ENCODE data around the gene LRRC36.

LRRC36 gene, protein sequence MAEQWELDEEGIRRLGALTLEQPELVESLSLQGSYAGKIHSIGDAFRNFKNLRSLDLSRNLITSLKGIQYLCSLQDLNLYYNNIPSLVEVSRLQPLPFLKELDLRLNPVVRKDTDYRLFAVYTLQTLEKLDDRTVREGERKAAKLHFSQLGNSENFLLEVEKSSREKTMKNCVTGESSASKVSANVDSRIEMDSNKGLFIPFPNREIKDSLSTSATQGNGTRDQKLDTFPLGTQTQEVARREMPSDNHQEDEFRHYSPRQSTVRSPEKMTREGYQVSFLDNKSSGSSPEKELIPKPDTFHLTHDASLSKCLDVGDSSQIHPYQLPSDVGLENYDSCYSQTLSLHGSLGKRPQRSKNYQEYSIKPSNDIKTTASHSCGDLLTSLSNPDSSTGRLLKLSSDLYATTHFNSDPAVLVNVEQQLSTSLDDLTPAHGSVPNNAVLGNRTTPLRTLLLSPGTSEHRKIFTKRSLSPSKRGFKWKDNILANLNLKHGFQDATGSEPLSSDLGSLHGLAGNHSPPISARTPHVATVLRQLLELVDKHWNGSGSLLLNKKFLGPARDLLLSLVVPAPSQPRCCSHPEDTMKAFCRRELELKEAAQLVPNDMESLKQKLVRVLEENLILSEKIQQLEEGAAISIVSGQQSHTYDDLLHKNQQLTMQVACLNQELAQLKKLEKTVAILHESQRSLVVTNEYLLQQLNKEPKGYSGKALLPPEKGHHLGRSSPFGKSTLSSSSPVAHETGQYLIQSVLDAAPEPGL

DNA sequence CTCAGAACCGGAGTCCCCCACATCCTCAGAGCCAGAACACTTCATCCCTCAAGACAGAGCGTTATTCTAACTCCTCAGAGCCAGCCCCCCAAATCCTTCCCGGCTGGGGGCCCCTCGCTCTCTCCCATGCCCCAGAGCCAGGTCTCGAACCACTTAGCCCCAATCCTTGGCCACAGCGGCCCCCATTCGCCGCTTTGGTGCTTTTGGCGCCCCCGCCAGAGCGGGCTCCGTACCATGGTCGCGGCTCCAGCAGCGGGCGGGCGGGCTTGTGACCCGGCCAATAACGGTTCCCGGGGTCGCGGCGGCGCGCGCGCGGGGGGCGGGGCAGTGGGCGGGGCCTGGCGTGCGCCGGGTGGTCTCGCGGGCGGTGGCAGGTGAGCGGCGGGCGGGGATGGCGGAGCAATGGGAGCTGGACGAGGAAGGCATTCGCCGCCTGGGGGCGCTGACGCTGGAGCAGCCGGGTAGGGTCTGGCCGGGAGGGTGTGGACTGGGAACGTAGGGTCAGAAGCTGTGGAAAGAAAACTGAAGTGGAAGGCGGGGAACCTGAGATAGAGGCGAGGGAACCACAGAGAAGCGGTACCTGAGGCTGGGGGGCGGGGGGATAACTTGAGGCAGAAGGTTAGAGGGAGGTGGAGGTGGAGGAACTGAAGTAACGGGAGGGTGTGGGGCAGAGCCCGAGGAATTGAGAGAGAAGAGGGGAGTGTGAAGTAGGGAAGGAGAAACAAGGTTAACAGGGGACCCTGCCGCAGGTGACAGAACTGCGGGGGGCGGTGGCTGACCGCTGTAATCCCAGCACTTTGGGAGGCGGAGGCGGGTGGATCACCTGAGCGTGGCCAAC, at the start of gene LRRC36, which contains the start of gene KCTD19:
Gene LRRC36, plus strand, starts transcription at position 344 of the 838 bp plus-strand sequence. Its CDS starts 48 bp downstream, at position 392.
Gene KCTD19, minus strand, starts transcription at position 270 of the 838 bp plus-strand sequence. Its CDS starts 34 bp downstream, at position 236.
- peak; percentile 85 for DNase-seq (ENCODE audit: low spot score)
- FAIRE-seq: no peak

DNA sequence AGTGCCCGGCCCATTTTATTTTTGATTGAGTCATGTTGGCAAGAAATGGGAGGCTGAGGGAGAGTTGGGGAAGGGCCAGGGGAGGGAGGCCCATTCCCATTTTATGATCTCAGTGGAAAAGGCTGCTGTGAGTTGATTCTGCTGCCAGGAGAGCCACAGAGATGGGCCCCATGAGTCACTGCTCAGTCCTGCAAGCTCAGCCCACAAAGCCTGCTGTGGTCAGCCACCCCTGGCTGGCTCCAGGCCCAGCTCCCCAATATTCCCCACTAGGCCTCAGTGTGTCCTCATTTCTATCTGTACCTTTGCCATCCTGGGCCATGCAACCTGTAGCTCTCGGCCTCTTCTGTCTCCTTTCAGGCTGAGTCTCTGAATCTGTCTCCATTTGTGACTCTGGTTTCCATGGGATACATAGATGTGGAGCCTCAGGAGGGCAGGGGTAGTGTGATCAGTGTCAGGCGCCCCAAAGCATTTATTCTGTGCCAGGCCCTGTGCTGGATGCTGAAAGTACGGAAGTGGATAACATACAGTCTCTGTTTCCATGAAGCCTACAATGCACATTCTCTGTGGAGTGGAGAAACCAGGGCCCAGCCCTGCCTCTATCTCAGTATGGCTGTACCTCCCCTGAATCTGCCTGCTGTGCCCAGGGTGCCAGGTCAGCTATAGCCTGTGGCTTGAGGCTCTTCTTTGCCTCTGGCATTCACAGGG, 49.2 kb upstream of the LRRC36 start:
- FAIRE-seq (peak; percentile 95), DNase-seq (ENCODE audit: low spot score) (peak; percentile 97)

DNA sequence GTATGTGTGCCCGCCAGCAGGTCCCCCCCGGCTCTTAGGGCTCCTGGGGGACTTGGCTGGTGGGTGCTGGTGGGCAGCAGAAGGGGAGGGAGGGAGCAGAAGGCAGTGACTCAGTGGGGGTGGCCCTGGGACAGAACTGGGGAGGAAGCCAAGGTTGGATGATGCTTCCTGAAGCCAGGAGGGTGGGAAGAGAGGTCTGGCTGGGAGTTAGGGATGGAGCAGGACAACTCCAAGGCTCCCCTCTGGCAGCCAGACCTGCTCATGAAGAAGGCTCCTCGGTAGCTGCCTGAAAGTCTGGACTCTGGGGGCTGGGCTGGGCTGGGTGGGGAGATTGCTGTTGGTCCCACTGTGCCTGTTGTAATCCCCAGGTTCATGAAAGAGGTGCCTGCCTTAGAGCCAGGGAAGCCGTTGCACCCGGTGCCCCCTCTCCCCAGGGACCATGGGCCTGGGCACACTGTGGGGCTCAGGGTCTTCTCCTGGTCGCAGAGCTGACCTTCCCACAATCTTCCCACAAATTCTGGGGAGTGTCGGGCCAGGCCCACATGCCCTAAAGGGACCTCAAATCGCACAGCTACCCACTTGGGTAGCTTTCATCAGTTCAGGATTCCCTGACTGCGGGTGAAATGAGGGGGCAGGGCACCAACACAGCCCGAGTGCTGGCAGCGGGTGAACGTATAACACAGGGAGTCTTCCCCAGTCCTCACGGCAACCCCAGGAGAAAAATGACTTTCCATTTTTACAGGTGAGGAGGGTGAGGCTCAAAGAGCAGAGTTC, 48.4 kb upstream of the LRRC36 start:
- no peak for FAIRE-seq
- DNase-seq (ENCODE audit: low spot score): peak; percentile 74

DNA sequence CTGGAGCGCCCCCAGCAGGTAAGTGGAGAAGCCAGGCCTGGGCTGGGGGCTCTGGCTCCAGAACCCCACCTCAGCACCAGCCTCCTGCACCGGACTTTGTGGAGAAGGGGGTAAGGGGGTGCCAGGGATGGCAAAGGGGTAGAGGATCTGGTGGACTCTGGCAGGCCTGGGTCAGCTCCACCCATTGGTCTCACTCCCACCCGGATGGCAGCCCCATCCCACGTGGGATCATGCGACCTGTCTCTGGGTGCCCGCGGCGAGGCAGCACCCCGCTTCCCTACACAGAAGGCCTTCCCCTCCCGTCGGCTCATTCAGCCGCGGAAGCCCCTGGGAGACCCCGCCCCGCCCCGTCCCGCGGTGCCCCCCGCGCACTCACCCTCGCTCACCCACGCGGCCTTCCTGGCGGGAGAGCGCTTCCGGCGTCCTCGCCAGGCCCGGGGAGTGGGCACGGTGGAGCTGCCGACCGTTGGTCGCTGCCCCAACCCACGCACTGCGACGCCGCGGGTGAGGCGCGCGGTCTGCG, 47.8 kb upstream of the LRRC36 start:
- no peak for DNase-seq (ENCODE audit: low spot score)
- peak; percentile 82 for FAIRE-seq

DNA sequence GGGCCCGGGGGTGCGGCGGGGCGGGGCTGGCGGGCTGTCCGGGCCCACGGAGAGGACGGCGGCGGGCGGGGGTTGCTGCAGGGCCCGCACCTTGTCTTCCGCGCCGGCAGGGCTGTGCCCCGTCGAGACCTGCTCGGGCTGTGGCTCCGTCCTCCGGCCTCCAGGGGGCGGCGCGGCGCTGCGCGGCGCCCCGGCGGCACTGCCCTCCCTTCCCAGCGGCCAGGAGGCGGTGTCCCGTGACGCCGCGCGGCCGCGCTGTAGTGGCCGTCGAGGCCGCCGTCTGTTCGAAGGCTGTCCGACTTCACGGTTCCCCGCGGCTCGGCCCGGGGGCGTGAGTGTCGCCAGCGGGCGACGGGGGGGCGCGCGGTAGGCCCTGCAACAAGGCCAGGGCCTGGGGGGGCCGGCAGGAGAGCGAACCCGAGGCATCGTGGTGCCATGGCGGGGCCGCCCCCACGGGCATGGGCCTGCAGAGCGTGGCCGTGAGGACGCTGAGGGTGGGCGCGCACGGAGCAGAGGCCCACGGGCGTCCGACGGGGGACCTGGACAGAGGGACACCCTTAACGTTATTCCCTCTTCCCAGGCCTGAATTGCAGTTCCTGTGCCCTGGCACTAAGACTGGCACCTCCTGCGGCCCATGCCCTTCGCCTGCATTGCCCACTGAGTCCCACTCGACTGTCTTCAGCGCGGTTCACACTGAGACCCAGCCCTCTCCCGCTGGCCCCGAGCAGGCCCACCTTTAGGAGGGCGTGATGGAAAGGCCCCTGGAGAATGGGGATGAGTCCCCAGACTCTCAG, 47.1 kb upstream of the LRRC36 start, which contains the start of gene PLEKHG4:
Gene PLEKHG4, plus strand, starts transcription at position 237 of the 794 bp plus-strand sequence. Its CDS starts 513 bp downstream, at position 750.
- FAIRE-seq (no peak), DNase-seq (ENCODE audit: low spot score) (peak; percentile 77)

DNA sequence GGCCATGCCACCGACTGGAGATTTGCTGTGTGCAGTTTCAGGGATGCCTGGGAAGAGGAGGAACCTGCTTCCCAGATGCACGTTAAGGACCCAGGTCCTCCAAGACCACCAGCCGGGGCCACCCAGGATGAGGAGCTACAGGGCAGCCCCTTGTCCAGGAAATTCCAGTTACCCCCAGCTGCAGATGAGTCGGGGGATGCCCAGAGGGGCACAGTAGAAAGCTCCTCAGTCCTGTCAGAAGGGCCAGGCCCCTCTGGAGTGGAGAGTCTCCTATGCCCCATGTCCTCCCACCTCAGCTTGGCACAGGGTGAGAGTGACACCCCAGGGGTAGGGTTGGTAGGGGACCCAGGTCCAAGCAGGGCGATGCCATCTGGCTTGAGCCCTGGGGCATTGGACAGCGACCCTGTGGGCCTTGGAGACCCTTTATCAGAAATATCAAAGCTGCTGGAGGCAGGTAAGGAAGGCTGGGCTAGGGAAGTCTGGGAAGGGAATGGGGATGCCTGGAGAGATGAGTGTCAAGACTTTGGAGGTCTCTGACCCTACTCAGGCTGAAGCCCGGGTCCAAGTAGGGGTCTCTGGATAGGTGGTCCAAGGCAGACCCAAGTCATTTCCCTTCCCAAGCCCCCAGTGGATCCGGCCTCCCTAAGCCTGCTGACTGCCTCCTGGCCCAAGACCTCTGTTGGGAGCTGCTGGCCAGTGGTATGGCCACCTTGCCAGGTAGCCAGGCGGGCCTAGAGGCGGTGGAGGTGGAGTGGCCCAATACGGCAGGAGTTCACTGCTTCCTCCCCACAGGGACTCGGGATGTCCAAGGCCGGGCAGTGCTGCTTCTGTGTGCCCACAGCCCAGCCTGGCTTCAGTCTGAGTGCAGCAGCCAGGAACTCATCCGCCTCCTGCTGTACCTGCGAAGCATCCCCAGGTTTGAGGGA, 46.3 kb upstream of the LRRC36 start:
- no peak for DNase-seq (ENCODE audit: low spot score)
- FAIRE-seq: peak; percentile 48

DNA sequence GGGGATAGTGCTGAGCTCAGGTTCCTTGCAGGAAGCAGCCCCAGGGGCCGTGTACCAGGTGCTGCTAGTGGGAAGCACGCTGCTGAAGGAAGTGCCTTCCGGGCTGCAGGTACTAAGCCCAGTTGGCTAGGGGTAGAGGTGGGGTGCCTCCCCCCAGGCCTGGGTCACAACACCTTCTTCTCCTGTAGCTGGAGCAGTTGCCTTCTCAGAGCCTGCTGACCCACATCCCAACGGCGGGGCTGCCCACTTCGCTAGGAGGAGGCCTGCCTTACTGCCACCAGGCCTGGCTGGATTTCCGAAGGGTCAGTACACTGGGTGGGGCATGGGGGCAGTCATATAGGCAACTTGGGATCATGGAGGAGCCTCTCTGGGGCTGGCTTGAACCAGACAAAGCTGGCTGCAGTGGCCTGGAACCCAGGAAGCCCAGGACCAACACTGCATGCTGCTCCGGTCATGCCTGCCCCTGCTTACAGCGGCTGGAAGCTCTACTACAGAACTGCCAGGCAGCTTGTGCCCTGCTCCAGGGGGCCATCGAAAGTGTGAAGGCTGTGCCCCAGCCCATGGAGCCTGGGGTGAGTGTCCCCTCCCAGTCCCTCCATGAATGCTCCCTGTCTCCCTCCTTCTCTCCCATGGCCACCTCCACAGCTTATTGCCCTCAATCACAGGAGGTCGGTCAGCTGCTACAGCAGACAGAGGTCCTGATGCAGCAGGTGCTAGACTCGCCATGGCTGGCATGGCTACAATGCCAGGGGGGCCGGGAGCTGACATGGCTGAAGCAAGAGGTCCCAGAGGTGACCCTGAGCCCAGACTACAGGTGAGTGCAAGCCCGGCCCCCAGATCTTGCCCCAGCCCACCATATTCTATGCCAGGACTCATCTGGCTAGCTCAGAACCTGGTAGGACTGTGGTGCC, 44.8 kb upstream of the LRRC36 start:
- no peak for DNase-seq (ENCODE audit: low spot score)
- no peak for FAIRE-seq

DNA sequence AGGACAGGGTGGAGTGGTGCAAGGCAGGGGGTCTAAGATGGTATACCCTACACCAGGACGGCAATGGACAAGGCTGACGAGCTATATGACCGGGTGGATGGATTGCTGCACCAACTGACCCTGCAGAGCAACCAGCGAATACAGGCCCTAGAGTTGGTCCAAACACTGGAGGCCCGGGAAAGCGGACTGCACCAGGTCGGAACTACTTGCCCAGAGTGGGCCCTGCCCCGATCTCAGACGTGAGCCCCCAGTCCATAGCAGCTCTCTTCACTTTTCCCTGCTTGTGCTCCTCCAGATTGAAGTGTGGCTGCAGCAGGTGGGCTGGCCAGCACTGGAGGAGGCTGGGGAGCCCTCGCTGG, 44.2 kb upstream of the LRRC36 start:
- no peak for FAIRE-seq
- no peak for DNase-seq (ENCODE audit: low spot score)

DNA sequence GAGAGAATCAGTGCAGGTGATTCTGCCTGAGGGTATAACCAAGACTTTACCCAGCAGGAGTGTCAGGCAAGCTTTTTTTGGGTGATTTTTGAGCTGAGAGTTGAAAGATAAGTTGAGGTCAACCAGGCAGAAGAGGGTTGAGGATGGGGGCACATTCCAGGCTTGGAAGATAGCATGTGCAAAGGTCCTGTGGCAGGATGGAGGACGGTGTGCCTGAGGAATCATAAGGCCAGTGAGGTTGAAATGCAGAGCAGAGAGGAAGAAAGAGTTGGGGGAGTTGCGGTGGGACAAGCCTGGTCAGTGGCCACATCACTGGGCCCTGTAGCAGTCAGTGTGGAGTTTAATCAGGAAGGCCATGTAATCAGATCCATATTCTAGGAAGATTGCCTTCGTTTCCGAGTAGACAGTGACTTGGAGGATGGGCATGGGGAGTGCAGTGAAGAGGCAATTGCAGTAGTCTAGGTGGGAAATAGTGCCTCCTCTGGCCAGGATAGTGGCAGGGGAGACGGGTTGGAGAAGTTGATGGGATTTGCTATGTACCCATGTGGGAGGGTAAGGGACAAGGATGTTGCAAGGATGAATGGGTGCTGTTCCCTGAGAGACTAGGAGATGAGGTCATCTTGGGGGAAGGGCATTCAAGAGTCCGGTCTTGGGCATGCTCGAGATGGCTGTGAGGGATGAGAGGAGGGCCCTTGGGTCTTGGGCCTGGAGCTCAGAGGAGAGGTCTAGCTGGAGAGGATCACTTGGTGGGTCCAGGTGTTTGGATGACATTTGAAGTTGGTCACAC, 43.4 kb upstream of the LRRC36 start:
- FAIRE-seq (no peak), DNase-seq (ENCODE audit: low spot score) (peak; percentile 62)

DNA sequence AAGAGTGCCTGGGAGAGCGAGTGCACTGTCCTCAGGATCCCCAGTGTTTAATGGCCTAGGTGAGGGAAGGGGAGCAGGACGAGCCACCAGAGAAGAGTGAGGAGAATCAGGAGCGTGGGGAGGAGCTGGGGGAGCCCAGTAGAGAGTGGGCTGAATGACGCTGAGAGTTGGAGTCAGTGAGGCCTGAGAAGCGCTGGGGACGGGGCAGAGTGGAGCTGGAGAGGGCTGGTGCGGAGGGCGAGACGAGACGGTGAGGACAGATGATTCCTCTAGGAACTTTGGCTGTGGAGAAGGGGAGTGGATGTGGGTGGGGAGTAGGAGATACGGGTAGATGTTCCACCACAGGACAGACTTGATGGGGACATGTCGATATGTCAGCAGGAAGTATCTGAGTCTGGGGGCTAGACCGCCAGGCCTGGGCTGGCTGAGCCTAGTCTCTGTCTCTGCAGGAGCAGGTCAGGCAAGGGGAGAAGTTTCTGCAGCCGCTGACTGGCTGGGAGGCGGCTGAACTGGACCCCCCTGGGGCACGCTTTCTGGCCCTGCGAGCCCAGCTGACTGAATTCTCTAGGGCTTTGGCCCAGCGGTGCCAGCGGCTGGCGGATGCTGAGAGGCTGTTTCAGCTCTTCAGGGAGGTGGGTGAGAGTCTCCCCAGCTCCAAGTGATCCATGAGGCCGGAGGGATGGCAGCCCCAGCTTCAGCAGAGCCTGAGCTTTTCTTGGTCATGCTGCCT, 42.6 kb upstream of the LRRC36 start:
- FAIRE-seq (no peak), DNase-seq (ENCODE audit: low spot score) (no peak)

DNA sequence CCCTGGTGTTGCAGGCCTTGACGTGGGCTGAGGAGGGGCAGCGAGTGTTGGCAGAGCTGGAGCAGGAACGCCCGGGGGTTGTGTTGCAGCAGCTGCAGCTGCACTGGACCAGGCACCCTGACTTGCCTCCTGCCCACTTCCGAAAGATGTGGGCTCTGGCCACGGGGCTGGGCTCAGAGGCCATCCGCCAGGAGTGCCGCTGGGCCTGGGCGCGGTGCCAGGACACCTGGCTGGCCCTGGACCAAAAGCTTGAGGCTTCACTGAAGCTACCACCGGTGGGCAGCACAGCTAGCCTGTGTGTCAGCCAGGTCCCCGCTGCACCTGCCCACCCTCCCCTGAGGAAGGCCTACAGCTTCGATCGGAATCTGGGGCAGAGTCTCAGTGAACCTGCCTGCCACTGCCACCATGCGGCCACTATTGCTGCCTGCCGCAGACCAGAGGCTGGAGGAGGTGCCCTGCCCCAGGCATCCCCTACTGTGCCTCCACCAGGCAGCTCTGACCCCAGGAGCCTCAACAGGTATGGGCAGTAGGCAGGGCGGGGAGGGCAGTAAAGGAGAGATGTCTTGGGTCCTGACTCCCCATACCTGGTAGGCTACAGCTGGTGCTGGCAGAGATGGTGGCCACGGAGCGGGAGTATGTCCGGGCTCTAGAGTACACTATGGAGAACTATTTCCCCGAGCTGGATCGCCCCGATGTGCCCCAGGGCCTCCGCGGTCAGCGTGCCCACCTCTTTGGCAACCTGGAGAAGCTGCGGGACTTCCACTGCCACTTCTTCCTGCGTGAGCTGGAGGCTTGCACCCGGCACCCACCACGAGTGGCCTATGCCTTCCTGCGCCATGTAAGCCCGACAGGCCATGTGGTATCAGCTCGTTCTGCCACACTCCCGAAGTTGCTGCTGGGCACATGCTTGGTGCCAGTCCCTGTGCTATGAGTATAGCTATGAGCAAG, 41.6 kb upstream of the LRRC36 start:
- FAIRE-seq: peak; percentile 85
- DNase-seq (ENCODE audit: low spot score): peak; percentile 82

DNA sequence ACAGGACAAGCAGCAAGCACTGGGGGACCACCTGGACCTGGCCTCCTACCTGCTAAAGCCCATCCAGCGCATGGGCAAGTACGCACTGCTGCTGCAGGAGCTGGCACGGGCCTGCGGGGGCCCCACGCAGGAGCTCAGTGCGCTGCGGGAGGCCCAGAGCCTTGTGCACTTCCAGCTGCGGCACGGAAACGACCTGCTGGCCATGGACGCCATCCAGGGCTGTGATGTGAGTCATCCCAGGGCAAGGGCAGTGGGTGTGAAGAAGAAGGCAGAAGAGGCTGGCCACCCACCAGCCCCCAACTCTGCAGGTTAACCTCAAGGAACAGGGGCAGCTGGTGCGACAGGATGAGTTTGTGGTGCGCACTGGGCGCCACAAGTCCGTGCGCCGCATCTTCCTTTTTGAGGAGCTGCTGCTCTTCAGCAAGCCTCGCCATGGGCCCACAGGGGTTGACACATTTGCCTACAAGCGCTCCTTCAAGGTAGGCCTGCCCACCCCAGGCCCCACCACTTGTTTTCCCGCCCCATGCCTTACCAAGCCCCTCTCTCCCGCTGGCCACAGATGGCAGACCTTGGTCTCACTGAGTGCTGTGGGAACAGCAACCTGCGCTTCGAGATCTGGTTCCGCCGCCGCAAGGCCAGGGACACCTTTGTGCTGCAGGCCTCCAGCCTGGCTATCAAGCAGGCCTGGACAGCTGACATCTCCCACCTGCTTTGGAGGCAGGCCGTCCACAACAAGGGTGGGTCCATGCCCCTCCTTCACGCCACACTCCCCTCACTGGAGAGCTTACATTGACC, 40.0 kb upstream of the LRRC36 start:
- peak; percentile 37 for DNase-seq (ENCODE audit: low spot score)
- no peak for FAIRE-seq

DNA sequence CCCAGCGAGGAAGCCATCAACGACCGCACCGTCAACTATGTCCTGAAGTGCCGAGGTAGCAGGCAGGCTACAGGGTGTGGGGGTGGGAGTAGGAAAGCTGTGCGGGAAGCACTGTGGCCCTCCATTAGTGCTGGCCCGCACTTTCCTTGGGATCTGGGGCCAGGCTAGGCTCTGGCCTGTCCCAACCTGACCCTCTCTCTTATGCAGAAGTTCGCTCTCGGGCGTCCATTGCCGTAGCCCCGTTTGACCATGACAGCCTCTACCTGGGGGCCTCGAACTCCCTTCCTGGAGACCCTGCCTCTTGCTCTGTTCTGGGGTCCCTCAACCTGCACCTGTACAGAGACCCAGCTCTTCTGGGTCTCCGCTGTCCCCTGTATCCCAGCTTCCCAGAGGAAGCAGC, 38.7 kb upstream of the LRRC36 start:
- no peak for DNase-seq (ENCODE audit: low spot score)
- no peak for FAIRE-seq
